Measurements from ENCODE around the gene ANKRD11.

Gene ANKRD11

DNA sequence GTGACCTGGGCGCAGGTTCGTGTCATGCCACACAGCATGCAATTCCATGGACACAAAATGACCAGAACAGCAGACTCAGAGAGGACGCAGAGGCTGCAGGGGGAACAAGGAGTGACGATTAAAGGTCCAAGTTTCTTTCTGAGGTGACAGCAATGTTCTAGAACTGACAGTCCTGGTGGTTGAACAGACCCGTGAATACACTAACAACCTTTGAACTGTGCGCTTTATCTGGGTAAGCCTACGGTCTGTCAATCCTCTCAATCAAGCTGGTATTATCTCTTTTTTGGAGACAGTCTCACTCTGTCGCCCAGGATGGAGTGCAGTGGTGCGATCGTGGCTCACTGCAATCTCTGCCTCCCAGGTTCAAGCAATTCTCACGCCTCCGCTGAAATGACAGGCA, 138.7 kb downstream of the ANKRD11 start:
- H3K27ac ChIP-seq (ENCODE audit: low read depth, low read length) = no peak overlapping the region
- H3K56ac ChIP-seq (ENCODE audit: low read length) = no peak overlapping the region
- no peak for DNase-seq
- no peak overlapping the region for H3K4me2 ChIP-seq (ENCODE audit: low read length)
- H3K23ac ChIP-seq (ENCODE audit: low read length) = no peak overlapping the region
- H2BK5ac ChIP-seq (ENCODE audit: low read length) = no peak overlapping the region
- H3K18ac ChIP-seq (ENCODE audit: low read length) = no peak overlapping the region
- no peak overlapping the region for H2BK15ac ChIP-seq (replicated peaks; ENCODE audit: low read depth)
- no peaks in the 10 kb centered on the region for H3K36me3 ChIP-seq (ENCODE audit: control insufficient read depth, insufficient read depth, low read length)
- H3K79me1 ChIP-seq (ENCODE audit: low read length) = peaks cover 33% of the 10 kb centered on the region
- no CpG with 5 or more reads among the region's 12 CpGs for WGBS (ENCODE audit: extremely low coverage, insufficient coverage, low lambda C conversion rate)
- no peaks in the 10 kb centered on the region for H3K27me3 ChIP-seq (ENCODE audit: insufficient read depth, low read length, poor library complexity)
- no peak overlapping the region for H3K9ac ChIP-seq (ENCODE audit: low read length)
- H2BK120ac ChIP-seq (ENCODE audit: low read depth, low read length) = no peak overlapping the region
- H4K5ac ChIP-seq (ENCODE audit: low read length) = no peak overlapping the region
- peaks cover 83% of the 10 kb centered on the region for H3K79me2 ChIP-seq (ENCODE audit: control insufficient read depth, insufficient read depth, low read length)
- H4K8ac ChIP-seq (ENCODE audit: low read depth, low read length) = no peak overlapping the region
- H3K4ac ChIP-seq (ENCODE audit: low read depth, low read length) = no peak overlapping the region
- H3K4me3 ChIP-seq (ENCODE audit: low read length) = no peak overlapping the region
- H3K4me1 ChIP-seq (ENCODE audit: control insufficient read depth, low read depth, low read length) = peaks cover 2% of the 10 kb centered on the region
- H2AK5ac ChIP-seq (ENCODE audit: low read length) = no peak overlapping the region

- Histone ChIP-seq H3K23ac (ENCODE audit: low read length) (no peak overlapping the region), H3K36me3 (ENCODE audit: control insufficient read depth, insufficient read depth, low read length) (no peaks in the 10 kb centered on the region)
- WGBS (ENCODE audit: extremely low coverage, insufficient coverage, low lambda C conversion rate) = no CpG with 5 or more reads among the region's 18 CpGs
Observed at GRCh38 chr16:89350701-89351380, 139.5 kb downstream of the ANKRD11 start.

GRCh38 chr16:89349947-89350633, 140.3 kb downstream of the ANKRD11 start:
- H3K4me1 ChIP-seq (ENCODE audit: control insufficient read depth, low read depth, low read length) = peaks cover 4% of the 10 kb centered on the region
- no CpG with 5 or more reads among the region's 8 CpGs for WGBS (ENCODE audit: extremely low coverage, insufficient coverage, low lambda C conversion rate)
- H3K79me1 ChIP-seq (ENCODE audit: low read length) = peaks cover 30% of the 10 kb centered on the region
- no peak overlapping the region for H3K9ac ChIP-seq (ENCODE audit: low read length)
- H3K18ac ChIP-seq (ENCODE audit: low read length) = no peak overlapping the region
- no peak overlapping the region for H3K27ac ChIP-seq (ENCODE audit: low read depth, low read length)
- H4K5ac ChIP-seq (ENCODE audit: low read length) = no peak overlapping the region
- no peak overlapping the region for H2BK5ac ChIP-seq (ENCODE audit: low read length)
- H3K23ac ChIP-seq (ENCODE audit: low read length) = no peak overlapping the region
- no peak for DNase-seq
- H2BK120ac ChIP-seq (ENCODE audit: low read depth, low read length) = no peak overlapping the region
- no peak overlapping the region for H3K4me3 ChIP-seq (ENCODE audit: low read length)
- H2AK5ac ChIP-seq (ENCODE audit: low read length) = no peak overlapping the region
- no peaks in the 10 kb centered on the region for H3K27me3 ChIP-seq (ENCODE audit: insufficient read depth, low read length, poor library complexity)
- no peak overlapping the region for H4K8ac ChIP-seq (ENCODE audit: low read depth, low read length)
- H3K56ac ChIP-seq (ENCODE audit: low read length) = no peak overlapping the region
- H3K4me2 ChIP-seq (ENCODE audit: low read length) = no peak overlapping the region
- H2BK15ac ChIP-seq (replicated peaks; ENCODE audit: low read depth) = no peak overlapping the region
- H3K4ac ChIP-seq (ENCODE audit: low read depth, low read length) = no peak overlapping the region
- H3K79me2 ChIP-seq (ENCODE audit: control insufficient read depth, insufficient read depth, low read length) = peaks cover 85% of the 10 kb centered on the region
- H3K36me3 ChIP-seq (ENCODE audit: control insufficient read depth, insufficient read depth, low read length) = no peaks in the 10 kb centered on the region

More at GRCh38 chr16:89350701-89351380, 139.5 kb downstream of the ANKRD11 start:
- Histone ChIP-seq H3K79me1 (ENCODE audit: low read length) (peaks cover 33% of the 10 kb centered on the region), H3K4ac (ENCODE audit: low read depth, low read length) (no peak overlapping the region), H3K56ac (ENCODE audit: low read length) (no peak overlapping the region), H3K18ac (ENCODE audit: low read length) (no peak overlapping the region), H3K27ac (ENCODE audit: low read depth, low read length) (no peak overlapping the region), H3K79me2 (ENCODE audit: control insufficient read depth, insufficient read depth, low read length) (peaks cover 85% of the 10 kb centered on the region), H4K8ac (ENCODE audit: low read depth, low read length) (no peak overlapping the region), H3K4me1 (ENCODE audit: control insufficient read depth, low read depth, low read length) (peaks cover 4% of the 10 kb centered on the region), H2BK120ac (ENCODE audit: low read depth, low read length) (no peak overlapping the region), H4K5ac (ENCODE audit: low read length) (no peak overlapping the region), H2AK5ac (ENCODE audit: low read length) (no peak overlapping the region), H2BK15ac (replicated peaks; ENCODE audit: low read depth) (no peak overlapping the region), H2BK5ac (ENCODE audit: low read length) (no peak overlapping the region), H3K4me2 (ENCODE audit: low read length) (no peak overlapping the region), H3K4me3 (ENCODE audit: low read length) (no peak overlapping the region), H3K27me3 (ENCODE audit: insufficient read depth, low read length, poor library complexity) (no peaks in the 10 kb centered on the region), H3K9ac (ENCODE audit: low read length) (no peak overlapping the region)
- no peak for DNase-seq

DNA sequence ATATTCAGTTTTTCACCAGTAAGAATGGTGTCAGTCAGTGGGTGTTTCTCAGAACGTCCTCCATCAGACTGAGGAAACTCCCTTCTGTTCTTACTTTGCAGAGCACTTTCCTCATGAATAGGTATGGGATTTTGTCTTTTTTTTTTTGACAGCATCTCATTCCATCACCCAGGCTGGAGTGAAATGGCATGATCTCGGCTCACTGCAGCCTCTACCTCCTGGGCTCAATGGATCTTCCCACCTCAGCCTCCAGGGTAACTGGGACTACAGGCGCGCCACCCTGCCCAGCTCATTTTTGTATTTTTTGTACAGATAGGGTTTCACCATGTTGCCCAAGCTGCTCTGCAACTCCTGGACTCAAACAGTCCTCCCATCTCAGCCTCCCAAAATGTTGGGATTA, 142.6 kb downstream of the ANKRD11 start:
- Histone ChIP-seq H3K4me1 (ENCODE audit: control insufficient read depth, low read depth, low read length) (peaks cover 4% of the 10 kb centered on the region), H4K5ac (ENCODE audit: low read length) (no peak overlapping the region), H3K56ac (ENCODE audit: low read length) (no peak overlapping the region), H3K23ac (ENCODE audit: low read length) (no peak overlapping the region), H4K8ac (ENCODE audit: low read depth, low read length) (no peak overlapping the region), H3K79me1 (ENCODE audit: low read length) (peaks cover 33% of the 10 kb centered on the region), H3K9ac (ENCODE audit: low read length) (no peak overlapping the region), H3K27me3 (ENCODE audit: insufficient read depth, low read length, poor library complexity) (no peaks in the 10 kb centered on the region), H3K4me2 (ENCODE audit: low read length) (no peak overlapping the region), H3K4ac (ENCODE audit: low read depth, low read length) (no peak overlapping the region), H3K36me3 (ENCODE audit: control insufficient read depth, insufficient read depth, low read length) (no peaks in the 10 kb centered on the region), H2AK5ac (ENCODE audit: low read length) (no peak overlapping the region), H3K79me2 (ENCODE audit: control insufficient read depth, insufficient read depth, low read length) (peaks cover 90% of the 10 kb centered on the region), H3K4me3 (ENCODE audit: low read length) (no peak overlapping the region), H2BK15ac (replicated peaks; ENCODE audit: low read depth) (no peak overlapping the region), H3K18ac (ENCODE audit: low read length) (no peak overlapping the region), H3K27ac (ENCODE audit: low read depth, low read length) (no peak overlapping the region), H2BK120ac (ENCODE audit: low read depth, low read length) (no peak overlapping the region), H2BK5ac (ENCODE audit: low read length) (no peak overlapping the region)
- WGBS (ENCODE audit: extremely low coverage, insufficient coverage, low lambda C conversion rate) = no CpG with 5 or more reads among the region's 4 CpGs
- DNase-seq = no peak

DNA sequence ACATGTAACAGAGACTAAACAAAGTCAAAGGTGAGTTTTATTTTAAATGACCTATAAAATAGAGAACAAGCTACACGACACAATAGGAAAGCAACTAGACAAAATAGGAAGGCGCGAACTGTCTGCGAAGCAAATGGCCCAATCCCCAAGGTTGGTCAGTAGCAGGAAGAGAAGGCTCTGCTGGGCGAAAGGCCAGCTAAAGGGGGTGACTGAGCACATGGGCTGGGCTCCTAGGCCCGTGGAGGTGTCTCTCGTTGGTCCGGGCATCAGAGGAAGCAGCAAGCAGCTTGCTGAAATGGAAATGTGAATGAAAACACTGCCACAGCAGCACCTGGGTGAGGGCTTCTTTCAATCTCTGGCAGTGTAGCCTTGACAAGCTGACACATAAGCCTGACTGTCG, 143.5 kb downstream of the ANKRD11 start:
- Histone ChIP-seq H4K5ac (ENCODE audit: low read length) (no peak overlapping the region), H3K56ac (ENCODE audit: low read length) (peak overlapping the region; percentile 30), H3K4me2 (ENCODE audit: low read length) (no peak overlapping the region), H3K4me3 (ENCODE audit: low read length) (no peak overlapping the region), H3K4ac (ENCODE audit: low read depth, low read length) (no peak overlapping the region), H3K36me3 (ENCODE audit: control insufficient read depth, insufficient read depth, low read length) (no peaks in the 10 kb centered on the region), H4K8ac (ENCODE audit: low read depth, low read length) (no peak overlapping the region), H3K9ac (ENCODE audit: low read length) (no peak overlapping the region), H2AK5ac (ENCODE audit: low read length) (no peak overlapping the region), H3K27me3 (ENCODE audit: insufficient read depth, low read length, poor library complexity) (no peaks in the 10 kb centered on the region), H3K79me1 (ENCODE audit: low read length) (peaks cover 31% of the 10 kb centered on the region), H3K18ac (ENCODE audit: low read length) (no peak overlapping the region), H2BK5ac (ENCODE audit: low read length) (no peak overlapping the region), H3K79me2 (ENCODE audit: control insufficient read depth, insufficient read depth, low read length) (peaks cover 89% of the 10 kb centered on the region), H2BK15ac (replicated peaks; ENCODE audit: low read depth) (no peak overlapping the region), H3K27ac (ENCODE audit: low read depth, low read length) (no peak overlapping the region), H3K23ac (ENCODE audit: low read length) (no peak overlapping the region), H3K4me1 (ENCODE audit: control insufficient read depth, low read depth, low read length) (peaks cover 2% of the 10 kb centered on the region), H2BK120ac (ENCODE audit: low read depth, low read length) (no peak overlapping the region)
- no peak for DNase-seq
- WGBS (ENCODE audit: extremely low coverage, insufficient coverage, low lambda C conversion rate) = no CpG with 5 or more reads among the region's 9 CpGs
